SK-N-SH (cell line): Measurements from ENCODE around the gene UFSP1.

Source experiments
- MEF2A ChIP-seq: IDR thresholded peaks from 2 replicates; pipeline ENCODE4 v1.4.0; 2012; ENCODE audit warnings: low read depth, borderline replicate concordance
- NRF1 ChIP-seq: IDR thresholded peaks from 2 replicates; pipeline ENCODE4 v1.6.1; 2012; ENCODE audit warnings: low read depth, mild to moderate bottlenecking, low read length
- POLR2AphosphoS5 ChIP-seq: IDR thresholded peaks from 2 replicates; pipeline ENCODE4 v1.6.1; 2012; ENCODE audit warnings: low read depth, low read length
- RAD21 ChIP-seq: IDR thresholded peaks from 2 replicates; pipeline ENCODE4 v1.6.1; 2012; ENCODE audit warnings: mild to moderate bottlenecking, low read length
- SMC3 ChIP-seq: IDR thresholded peaks from 2 replicates; pipeline ENCODE4 v1.6.1; 2012; ENCODE audit warnings: low read depth, low read length, improper control_type of control experiment
- TAF1 ChIP-seq: IDR thresholded peaks from 2 replicates; pipeline ENCODE4 v1.6.1; 2012; ENCODE audit warnings: low read depth, mild to moderate bottlenecking, low read length, moderate library complexity, borderline replicate concordance
- TCF12 ChIP-seq: IDR thresholded peaks from 2 replicates; pipeline ENCODE4 v1.4.0; 2012
- TEAD4 ChIP-seq: IDR thresholded peaks from 2 replicates; pipeline ENCODE4 v1.4.0; 2012; ENCODE audit warnings: mild to moderate bottlenecking, borderline replicate concordance; ENCODE audit not compliant: insufficient read depth
- TF ChIP-seq, protein P1 (sequence below): fragments of 200-600 bp; sonication (generic); IDR thresholded peaks from 2 replicates; pipeline ENCODE4 v1.6.1; 2017; ENCODE audit warnings: antibody characterized with exemption, mild to moderate bottlenecking, moderate library complexity
- TF ChIP-seq, protein P2 (sequence below): IDR thresholded peaks from 2 replicates; pipeline ENCODE4 v1.4.0; 2012; ENCODE audit warnings: low read depth, borderline replicate concordance
- TF ChIP-seq, protein P3 (sequence below): IDR thresholded peaks from 2 replicates; pipeline ENCODE4 v1.6.1; 2012; ENCODE audit warnings: mild to moderate bottlenecking, low read depth, low read length, moderate library complexity
- TF ChIP-seq, protein P4 (sequence below): IDR thresholded peaks from 2 replicates; pipeline ENCODE4 v1.4.0; 2012; ENCODE audit warnings: low read depth
- TF ChIP-seq, protein P5 (sequence below): fragments of 150-350 bp; IDR thresholded peaks from 2 replicates; pipeline ENCODE4 v1.6.1; 2016; ENCODE audit warnings: mild to moderate bottlenecking, low read depth, low read length

DNA sequence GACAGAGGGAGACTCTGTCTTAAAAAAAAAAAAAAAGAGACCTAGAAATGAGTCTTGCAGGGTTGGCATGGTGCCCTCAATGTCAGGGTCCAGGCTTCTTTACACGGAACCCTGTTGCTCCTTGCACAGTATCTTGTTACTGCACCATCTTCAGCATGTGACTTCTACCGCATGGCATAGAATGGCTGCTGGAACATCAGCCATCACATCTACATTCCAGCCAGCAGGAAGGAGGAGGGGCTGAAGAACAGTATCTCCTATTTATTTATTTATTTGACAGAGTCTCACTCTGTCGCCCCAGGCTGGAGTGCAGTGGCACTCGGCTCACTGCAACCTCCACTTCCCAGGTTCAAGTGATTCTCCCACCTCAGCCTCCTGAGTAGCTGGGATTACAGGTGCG lies 9.9 kb upstream of the UFSP1 start:
- TF ChIP-seq, protein P1, sequence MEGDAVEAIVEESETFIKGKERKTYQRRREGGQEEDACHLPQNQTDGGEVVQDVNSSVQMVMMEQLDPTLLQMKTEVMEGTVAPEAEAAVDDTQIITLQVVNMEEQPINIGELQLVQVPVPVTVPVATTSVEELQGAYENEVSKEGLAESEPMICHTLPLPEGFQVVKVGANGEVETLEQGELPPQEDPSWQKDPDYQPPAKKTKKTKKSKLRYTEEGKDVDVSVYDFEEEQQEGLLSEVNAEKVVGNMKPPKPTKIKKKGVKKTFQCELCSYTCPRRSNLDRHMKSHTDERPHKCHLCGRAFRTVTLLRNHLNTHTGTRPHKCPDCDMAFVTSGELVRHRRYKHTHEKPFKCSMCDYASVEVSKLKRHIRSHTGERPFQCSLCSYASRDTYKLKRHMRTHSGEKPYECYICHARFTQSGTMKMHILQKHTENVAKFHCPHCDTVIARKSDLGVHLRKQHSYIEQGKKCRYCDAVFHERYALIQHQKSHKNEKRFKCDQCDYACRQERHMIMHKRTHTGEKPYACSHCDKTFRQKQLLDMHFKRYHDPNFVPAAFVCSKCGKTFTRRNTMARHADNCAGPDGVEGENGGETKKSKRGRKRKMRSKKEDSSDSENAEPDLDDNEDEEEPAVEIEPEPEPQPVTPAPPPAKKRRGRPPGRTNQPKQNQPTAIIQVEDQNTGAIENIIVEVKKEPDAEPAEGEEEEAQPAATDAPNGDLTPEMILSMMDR = no peak
- TF ChIP-seq, protein P2, sequence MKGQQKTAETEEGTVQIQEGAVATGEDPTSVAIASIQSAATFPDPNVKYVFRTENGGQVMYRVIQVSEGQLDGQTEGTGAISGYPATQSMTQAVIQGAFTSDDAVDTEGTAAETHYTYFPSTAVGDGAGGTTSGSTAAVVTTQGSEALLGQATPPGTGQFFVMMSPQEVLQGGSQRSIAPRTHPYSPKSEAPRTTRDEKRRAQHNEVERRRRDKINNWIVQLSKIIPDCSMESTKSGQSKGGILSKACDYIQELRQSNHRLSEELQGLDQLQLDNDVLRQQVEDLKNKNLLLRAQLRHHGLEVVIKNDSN = no peak
- TF ChIP-seq, protein P3, sequence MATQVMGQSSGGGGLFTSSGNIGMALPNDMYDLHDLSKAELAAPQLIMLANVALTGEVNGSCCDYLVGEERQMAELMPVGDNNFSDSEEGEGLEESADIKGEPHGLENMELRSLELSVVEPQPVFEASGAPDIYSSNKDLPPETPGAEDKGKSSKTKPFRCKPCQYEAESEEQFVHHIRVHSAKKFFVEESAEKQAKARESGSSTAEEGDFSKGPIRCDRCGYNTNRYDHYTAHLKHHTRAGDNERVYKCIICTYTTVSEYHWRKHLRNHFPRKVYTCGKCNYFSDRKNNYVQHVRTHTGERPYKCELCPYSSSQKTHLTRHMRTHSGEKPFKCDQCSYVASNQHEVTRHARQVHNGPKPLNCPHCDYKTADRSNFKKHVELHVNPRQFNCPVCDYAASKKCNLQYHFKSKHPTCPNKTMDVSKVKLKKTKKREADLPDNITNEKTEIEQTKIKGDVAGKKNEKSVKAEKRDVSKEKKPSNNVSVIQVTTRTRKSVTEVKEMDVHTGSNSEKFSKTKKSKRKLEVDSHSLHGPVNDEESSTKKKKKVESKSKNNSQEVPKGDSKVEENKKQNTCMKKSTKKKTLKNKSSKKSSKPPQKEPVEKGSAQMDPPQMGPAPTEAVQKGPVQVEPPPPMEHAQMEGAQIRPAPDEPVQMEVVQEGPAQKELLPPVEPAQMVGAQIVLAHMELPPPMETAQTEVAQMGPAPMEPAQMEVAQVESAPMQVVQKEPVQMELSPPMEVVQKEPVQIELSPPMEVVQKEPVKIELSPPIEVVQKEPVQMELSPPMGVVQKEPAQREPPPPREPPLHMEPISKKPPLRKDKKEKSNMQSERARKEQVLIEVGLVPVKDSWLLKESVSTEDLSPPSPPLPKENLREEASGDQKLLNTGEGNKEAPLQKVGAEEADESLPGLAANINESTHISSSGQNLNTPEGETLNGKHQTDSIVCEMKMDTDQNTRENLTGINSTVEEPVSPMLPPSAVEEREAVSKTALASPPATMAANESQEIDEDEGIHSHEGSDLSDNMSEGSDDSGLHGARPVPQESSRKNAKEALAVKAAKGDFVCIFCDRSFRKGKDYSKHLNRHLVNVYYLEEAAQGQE = no peak
- TF ChIP-seq TAF1 = no peak
- TF ChIP-seq, protein P4, sequence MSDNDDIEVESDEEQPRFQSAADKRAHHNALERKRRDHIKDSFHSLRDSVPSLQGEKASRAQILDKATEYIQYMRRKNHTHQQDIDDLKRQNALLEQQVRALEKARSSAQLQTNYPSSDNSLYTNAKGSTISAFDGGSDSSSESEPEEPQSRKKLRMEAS = no peak
- no peak for TF ChIP-seq TEAD4
- no peak for TF ChIP-seq NRF1
- TF ChIP-seq, protein P5, sequence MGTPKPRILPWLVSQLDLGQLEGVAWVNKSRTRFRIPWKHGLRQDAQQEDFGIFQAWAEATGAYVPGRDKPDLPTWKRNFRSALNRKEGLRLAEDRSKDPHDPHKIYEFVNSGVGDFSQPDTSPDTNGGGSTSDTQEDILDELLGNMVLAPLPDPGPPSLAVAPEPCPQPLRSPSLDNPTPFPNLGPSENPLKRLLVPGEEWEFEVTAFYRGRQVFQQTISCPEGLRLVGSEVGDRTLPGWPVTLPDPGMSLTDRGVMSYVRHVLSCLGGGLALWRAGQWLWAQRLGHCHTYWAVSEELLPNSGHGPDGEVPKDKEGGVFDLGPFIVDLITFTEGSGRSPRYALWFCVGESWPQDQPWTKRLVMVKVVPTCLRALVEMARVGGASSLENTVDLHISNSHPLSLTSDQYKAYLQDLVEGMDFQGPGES = no peak
- no peak for TF ChIP-seq SMC3
- no peak for TF ChIP-seq MEF2A
- TF ChIP-seq POLR2AphosphoS5 = no peak
- no peak for TF ChIP-seq TCF12
- TF ChIP-seq RAD21 = no peak
